Loucy (cell line): Measurements from ENCODE around the gene LIG1.

Source experiments
- EZH2phosphoT487 ChIP-seq: fragments of 200-600 bp; IDR thresholded peaks from 2 replicates; pipeline ENCODE4 v1.6.1; 2018; ENCODE audit warnings: antibody characterized with exemption, mild to moderate bottlenecking, moderate library complexity, borderline replicate concordance
- TF ChIP-seq, protein P1 (sequence below): fragments of 200-600 bp; sonication (generic); conservative IDR thresholded peaks from 2 replicates; pipeline ENCODE4 v1.5.1; 2014; ENCODE audit warnings: mild to moderate bottlenecking, antibody characterized with exemption, low read length

DNA sequence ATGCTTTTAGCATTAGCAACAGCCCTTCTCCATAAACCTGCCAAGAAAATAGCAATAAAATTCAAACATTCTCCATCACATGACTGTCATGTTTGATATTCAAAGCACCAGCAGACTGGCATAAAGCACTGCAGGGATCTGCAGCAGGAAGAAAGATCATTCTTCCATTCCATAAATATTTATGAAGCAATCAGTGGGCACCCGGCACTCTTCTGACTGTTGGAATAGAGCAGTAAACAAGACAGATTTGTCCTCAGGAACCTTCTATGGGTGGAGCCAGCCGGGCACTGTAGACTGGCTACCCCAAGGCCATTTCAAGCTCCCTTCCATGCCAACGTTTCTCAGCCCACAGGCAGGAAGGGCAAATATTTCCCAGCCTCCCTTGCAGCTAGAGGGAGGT is 85.1 kb downstream of the LIG1 start:
- TF ChIP-seq, protein P1, sequence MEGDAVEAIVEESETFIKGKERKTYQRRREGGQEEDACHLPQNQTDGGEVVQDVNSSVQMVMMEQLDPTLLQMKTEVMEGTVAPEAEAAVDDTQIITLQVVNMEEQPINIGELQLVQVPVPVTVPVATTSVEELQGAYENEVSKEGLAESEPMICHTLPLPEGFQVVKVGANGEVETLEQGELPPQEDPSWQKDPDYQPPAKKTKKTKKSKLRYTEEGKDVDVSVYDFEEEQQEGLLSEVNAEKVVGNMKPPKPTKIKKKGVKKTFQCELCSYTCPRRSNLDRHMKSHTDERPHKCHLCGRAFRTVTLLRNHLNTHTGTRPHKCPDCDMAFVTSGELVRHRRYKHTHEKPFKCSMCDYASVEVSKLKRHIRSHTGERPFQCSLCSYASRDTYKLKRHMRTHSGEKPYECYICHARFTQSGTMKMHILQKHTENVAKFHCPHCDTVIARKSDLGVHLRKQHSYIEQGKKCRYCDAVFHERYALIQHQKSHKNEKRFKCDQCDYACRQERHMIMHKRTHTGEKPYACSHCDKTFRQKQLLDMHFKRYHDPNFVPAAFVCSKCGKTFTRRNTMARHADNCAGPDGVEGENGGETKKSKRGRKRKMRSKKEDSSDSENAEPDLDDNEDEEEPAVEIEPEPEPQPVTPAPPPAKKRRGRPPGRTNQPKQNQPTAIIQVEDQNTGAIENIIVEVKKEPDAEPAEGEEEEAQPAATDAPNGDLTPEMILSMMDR = no peak
- no peak for TF ChIP-seq EZH2phosphoT487
